ENCODE measurements around the gene PHYH. TPM values are rescaled to one million over a fixed set of nuclear protein-coding genes. Genes with fewer than 3 reads are reported as not detected.

The PHYH gene
- total RNA-seq, 2 experiments from 2014 or later, result 9.8 to 12.0 TPM

DNA sequence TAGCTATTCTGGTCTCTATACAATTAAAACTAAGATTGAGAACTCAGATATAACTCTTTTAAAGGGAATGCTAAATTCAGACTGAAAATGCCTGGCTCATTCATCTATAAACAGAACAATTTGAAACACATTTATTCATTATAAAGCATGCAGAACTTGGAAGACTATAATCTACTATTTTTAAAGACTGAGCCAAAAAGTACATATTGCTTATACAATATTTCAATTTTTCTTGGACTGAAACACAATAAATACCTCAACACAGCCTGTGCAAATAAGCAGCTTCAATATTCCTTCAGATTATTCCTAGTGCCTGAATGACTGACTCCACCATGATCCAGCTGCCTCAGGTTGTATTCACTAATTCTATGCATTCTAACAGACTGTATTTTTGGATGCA, 15.5 kb upstream of the PHYH start:
- no peaks in the 10 kb centered on the region for H3K4me1 Mint-ChIP-seq
- no peaks in the 10 kb centered on the region for H3K9me3 Mint-ChIP-seq
- ChIA-PET POLR2A (no interaction called here), CTCF (interaction anchor here (5.8 kb wide), 1 partner anchor 13 kb away, joined by 32 read pairs; no protein-coding TSS in a partner anchor)
- DNase-seq, result no peak
- peaks cover 12% of the 10 kb centered on the region for H3K36me3 Mint-ChIP-seq (ENCODE audit: low read depth)
- no peak overlapping the region for H3K27ac Mint-ChIP-seq
- no peak overlapping the region for H3K4me3 Mint-ChIP-seq
- no peaks in the 10 kb centered on the region for H3K27me3 Mint-ChIP-seq

DNA sequence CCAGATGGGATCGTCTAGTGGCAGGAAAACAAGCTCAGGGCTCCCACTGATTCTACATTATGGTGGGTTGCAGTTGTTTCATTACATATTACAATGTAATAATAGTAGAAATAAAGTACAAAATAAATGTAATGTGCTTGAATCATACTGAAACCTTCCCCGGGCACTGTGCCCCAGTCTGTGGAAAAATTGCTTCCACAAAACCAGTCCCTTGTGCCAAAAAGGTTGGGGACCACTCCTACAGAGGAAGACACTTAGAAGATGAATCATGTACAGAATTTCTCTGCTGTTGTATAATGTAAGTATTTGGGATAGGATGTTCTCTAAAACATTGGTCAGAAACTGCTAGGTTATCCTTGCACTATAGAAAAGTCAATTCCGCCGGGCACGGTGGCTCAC, 11.3 kb upstream of the PHYH start:
- ChIA-PET POLR2A (no interaction called here), CTCF (interaction anchor here (0.6 to 1.0 kb wide), 2 partner anchors 9 to 239 kb away, joined by 3 to 4 read pairs; no protein-coding TSS in a partner anchor)
- no peaks in the 10 kb centered on the region for H3K36me3 Mint-ChIP-seq (ENCODE audit: low read depth)

GRCh38 chr10:13310518-13311176, 10.8 kb upstream of the PHYH start:
- DNase-seq, result no peak
- Mint-ChIP-seq H3K36me3 (ENCODE audit: low read depth) (no peaks in the 10 kb centered on the region), H3K4me3 (no peak overlapping the region), H3K27me3 (no peaks in the 10 kb centered on the region), H3K9me3 (no peaks in the 10 kb centered on the region), H3K27ac (no peak overlapping the region), H3K4me1 (no peaks in the 10 kb centered on the region)
- ChIA-PET POLR2A (no interaction called here), CTCF (interaction anchor here (0.6 to 1.0 kb wide), 2 partner anchors 8 to 238 kb away, joined by 3 to 4 read pairs; no protein-coding TSS in a partner anchor)

More for the DNA sequence above, 11.3 kb upstream of the PHYH start:
- Mint-ChIP-seq H3K4me1 (no peaks in the 10 kb centered on the region), H3K27ac (no peak overlapping the region), H3K4me3 (no peak overlapping the region), H3K9me3 (no peaks in the 10 kb centered on the region), H3K27me3 (no peaks in the 10 kb centered on the region)
- DNase-seq, result no peak

- H3K4me1 Mint-ChIP-seq, result no peaks in the 10 kb centered on the region
- no peak for DNase-seq
- no peaks in the 10 kb centered on the region for H3K27me3 Mint-ChIP-seq
- ChIA-PET CTCF (no interaction called here), POLR2A (no interaction called here)
- H3K36me3 Mint-ChIP-seq (ENCODE audit: low read depth), result no peaks in the 10 kb centered on the region
- H3K27ac Mint-ChIP-seq, result no peak overlapping the region
- no peaks in the 10 kb centered on the region for H3K9me3 Mint-ChIP-seq
- H3K4me3 Mint-ChIP-seq, result no peak overlapping the region
Observed at GRCh38 chr10:13309792-13310191, 9.9 kb upstream of the PHYH start.

GRCh38 chr10:13308096-13308495, 8.2 kb upstream of the PHYH start:
- POLR2A ChIA-PET, result interaction anchor here (0.7 kb wide), 1 partner anchor 129 kb away, joined by 4 read pairs; no protein-coding TSS in a partner anchor
- H3K36me3 Mint-ChIP-seq (ENCODE audit: low read depth), result no peaks in the 10 kb centered on the region

DNA sequence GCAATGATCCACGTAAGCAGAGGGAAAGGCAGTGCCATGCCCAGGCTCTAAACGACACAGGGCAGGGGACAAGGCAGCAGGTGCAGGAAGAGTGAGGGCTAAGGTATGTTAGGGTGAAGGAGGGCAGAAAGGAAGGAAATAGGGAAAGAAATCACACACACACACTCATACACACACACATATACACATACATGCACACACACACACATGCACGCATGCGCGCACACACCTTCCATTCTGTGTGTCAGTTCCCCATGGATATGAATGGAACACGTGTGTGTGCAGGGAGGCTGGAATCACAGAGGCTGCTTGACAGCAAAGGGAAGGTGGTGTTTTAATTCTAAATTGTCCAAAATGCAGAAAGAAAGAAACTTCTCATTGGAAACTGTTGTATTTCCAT, 6.2 kb upstream of the PHYH start:
- Mint-ChIP-seq H3K4me3 (no peak overlapping the region), H3K4me1 (peaks cover 12% of the 10 kb centered on the region), H3K27me3 (no peaks in the 10 kb centered on the region), H3K36me3 (ENCODE audit: low read depth) (peaks cover 1% of the 10 kb centered on the region), H3K27ac (no peak overlapping the region), H3K9me3 (no peaks in the 10 kb centered on the region)
- no peak for DNase-seq
- ChIA-PET POLR2A (no interaction called here), CTCF (no interaction called here)

More at GRCh38 chr10:13308096-13308495, 8.2 kb upstream of the PHYH start:
- DNase-seq, result no peak
- CTCF ChIA-PET, result interaction anchor here (0.6 kb wide), 1 partner anchor 134 kb away, joined by 4 read pairs; no protein-coding TSS in a partner anchor
- H3K27me3 Mint-ChIP-seq, result no peaks in the 10 kb centered on the region
- H3K4me1 Mint-ChIP-seq, result no peaks in the 10 kb centered on the region
- H3K4me3 Mint-ChIP-seq, result no peak overlapping the region
- H3K27ac Mint-ChIP-seq, result no peak overlapping the region
- no peaks in the 10 kb centered on the region for H3K9me3 Mint-ChIP-seq

DNA sequence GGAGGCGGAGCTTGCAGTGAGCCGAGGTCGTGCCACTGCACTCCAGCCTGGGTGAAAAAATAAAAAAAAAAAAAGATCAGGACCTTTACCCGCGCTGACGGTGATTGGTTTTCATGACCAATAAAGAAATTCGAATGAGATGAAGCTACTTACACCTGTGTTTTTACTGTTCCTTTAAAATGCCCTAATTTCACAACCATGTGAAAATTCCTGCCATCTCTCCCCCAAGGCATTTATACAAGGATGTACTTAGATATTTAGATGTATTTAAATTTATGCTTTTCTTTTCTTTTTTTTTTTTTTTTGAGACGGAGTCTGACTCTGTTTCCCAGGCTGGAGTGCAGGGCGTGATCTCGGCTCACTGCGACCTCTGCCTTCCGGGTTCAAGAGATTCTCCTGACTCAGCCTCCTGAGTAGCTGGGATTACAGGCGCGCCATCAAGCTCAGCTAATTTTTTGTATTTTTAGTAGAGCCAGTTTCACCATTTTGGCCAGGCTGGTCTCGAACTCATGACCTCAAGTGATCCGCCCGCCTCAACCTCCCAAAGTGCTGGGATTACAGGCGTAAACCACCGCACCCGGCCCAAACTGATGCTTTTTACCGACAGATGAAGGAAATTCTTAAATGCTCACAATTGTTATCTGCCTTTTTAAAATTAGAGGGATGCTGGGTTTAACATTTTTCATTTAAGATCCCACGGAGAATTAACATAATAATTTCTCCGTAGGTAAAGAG, 3.1 kb upstream of the PHYH start:
- Mint-ChIP-seq H3K4me1 (peaks cover 25% of the 10 kb centered on the region), H3K36me3 (ENCODE audit: low read depth) (peaks cover 1% of the 10 kb centered on the region), H3K4me3 (peak overlapping the region; percentile 86), H3K9me3 (no peaks in the 10 kb centered on the region), H3K27me3 (no peaks in the 10 kb centered on the region), H3K27ac (peak overlapping the region; percentile 100)
- DNase-seq, result no peak
- ChIA-PET POLR2A (interaction anchor here (0.6 kb wide), 2 partner anchors 83 to 712 kb away, joined by 3 read pairs; no protein-coding TSS in a partner anchor), CTCF (interaction anchor here (0.6 to 3.8 kb wide), 29 partner anchors 8 to 203 kb away, joined by 3 to 32 read pairs (median 4); partner anchors contain the start of genes MCM10 and OPTN)

DNA sequence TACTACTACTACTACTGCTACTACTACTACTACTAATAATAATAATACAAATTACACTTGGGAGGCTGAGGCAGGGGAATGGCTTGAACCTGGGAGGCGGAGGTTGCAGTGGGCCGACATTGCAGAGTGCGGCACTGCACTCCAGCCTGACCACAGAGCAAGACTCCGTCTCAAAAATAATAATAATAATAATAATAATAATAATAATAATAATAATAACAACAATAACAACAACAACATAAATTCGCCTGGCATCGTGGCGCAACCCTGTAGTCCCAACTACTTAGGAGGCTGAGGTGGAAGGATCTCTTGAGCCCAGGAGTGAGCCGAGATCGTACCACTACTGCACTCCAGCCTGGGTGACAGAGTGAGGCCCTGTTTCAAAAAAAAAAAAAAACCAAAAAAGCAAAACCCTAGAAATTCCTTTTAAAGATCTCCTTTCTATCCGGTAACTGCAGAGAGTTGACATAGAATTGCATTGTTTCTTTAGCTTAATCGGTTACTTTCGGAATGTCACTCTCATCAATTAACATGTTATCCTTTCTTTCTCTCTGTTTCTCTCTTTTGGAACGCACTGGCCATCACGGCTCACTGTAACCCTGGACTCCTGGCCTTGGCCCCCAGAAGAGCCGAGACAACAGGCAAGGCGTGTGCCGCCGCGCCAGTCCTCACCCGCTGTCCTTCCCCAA, 972 bp downstream of the PHYH start:
- H3K9me3 Mint-ChIP-seq, result no peaks in the 10 kb centered on the region
- H3K4me1 Mint-ChIP-seq, result peaks cover 25% of the 10 kb centered on the region
- peaks cover 1% of the 10 kb centered on the region for H3K36me3 Mint-ChIP-seq (ENCODE audit: low read depth)
- CTCF ChIA-PET, result interaction anchor here (0.5 to 1.4 kb wide), 2 partner anchors 136 to 1213 kb away, joined by 3 to 6 read pairs; no protein-coding TSS in a partner anchor
- no peak for DNase-seq
- peak overlapping the region; percentile 70 for H3K4me3 Mint-ChIP-seq
- no peaks in the 10 kb centered on the region for H3K27me3 Mint-ChIP-seq
- peak overlapping the region; percentile 82 for H3K27ac Mint-ChIP-seq
- POLR2A ChIA-PET, result interaction anchor here (0.6 kb wide), 1 partner anchor 50 kb away, joined by 3 read pairs; no protein-coding TSS in a partner anchor

DNA sequence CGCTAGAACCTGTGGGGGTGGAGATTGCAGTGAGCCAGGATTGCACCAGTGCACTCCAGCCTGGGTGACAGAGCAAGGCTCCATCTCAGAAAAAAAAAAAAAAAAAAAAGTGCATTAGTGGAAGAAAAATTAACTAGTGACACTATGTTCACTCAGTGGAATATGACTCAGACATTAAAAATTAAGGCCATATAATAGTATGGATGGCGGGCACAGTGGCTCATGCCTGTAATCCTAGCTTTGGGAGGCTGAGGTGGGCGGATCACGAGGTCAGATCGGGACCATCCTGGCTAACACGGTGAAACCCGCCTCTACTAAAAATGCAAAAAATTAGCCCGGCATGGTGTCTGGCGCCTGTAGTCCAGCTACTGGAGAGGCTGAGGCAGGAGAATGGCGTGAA, 3.4 kb downstream of the PHYH start:
- no peak overlapping the region for H3K27ac Mint-ChIP-seq
- DNase-seq, result no peak
- H3K36me3 Mint-ChIP-seq (ENCODE audit: low read depth), result peaks cover 2% of the 10 kb centered on the region
- CTCF ChIA-PET, result interaction anchor here (2.1 kb wide), 1 partner anchor 10 kb away, joined by 6 read pairs; no protein-coding TSS in a partner anchor
- no peaks in the 10 kb centered on the region for H3K27me3 Mint-ChIP-seq
- no peak overlapping the region for H3K4me3 Mint-ChIP-seq
- POLR2A ChIA-PET, result no interaction called here
- no peaks in the 10 kb centered on the region for H3K9me3 Mint-ChIP-seq
- H3K4me1 Mint-ChIP-seq, result peaks cover 16% of the 10 kb centered on the region

- no peaks in the 10 kb centered on the region for H3K9me3 Mint-ChIP-seq
- no peak overlapping the region for H3K27ac Mint-ChIP-seq
- POLR2A ChIA-PET, result no interaction called here
- H3K4me3 Mint-ChIP-seq, result no peak overlapping the region
- CTCF ChIA-PET, result interaction anchor here (0.6 kb wide), 1 partner anchor 369 kb away, joined by 5 read pairs; no protein-coding TSS in a partner anchor
- H3K36me3 Mint-ChIP-seq (ENCODE audit: low read depth), result peaks cover 4% of the 10 kb centered on the region
- DNase-seq, result no peak
- H3K27me3 Mint-ChIP-seq, result no peaks in the 10 kb centered on the region
- H3K4me1 Mint-ChIP-seq, result peaks cover 6% of the 10 kb centered on the region
Observed at GRCh38 chr10:13294784-13295183, 5.1 kb downstream of the PHYH start.

- no peaks in the 10 kb centered on the region for H3K9me3 Mint-ChIP-seq
- no peak overlapping the region for H3K4me3 Mint-ChIP-seq
- H3K27me3 Mint-ChIP-seq, result no peaks in the 10 kb centered on the region
- peaks cover 11% of the 10 kb centered on the region for H3K4me1 Mint-ChIP-seq
- no peak overlapping the region for H3K27ac Mint-ChIP-seq
- no peak for DNase-seq
- POLR2A ChIA-PET, result no interaction called here
- CTCF ChIA-PET, result interaction anchor here (0.6 to 4.6 kb wide), 3 partner anchors 9 to 155 kb away, joined by 3 to 32 read pairs (median 3); partner anchors contain the start of gene PHYH
- H3K36me3 Mint-ChIP-seq (ENCODE audit: low read depth), result peaks cover 8% of the 10 kb centered on the region
Observed at GRCh38 chr10:13291821-13292773, 7.8 kb downstream of the PHYH start.

- H3K36me3 Mint-ChIP-seq (ENCODE audit: low read depth), result peaks cover 8% of the 10 kb centered on the region
- no peaks in the 10 kb centered on the region for H3K27me3 Mint-ChIP-seq
- POLR2A ChIA-PET, result no interaction called here
- H3K4me3 Mint-ChIP-seq, result no peak overlapping the region
- DNase-seq, result no peak
- H3K4me1 Mint-ChIP-seq, result peaks cover 11% of the 10 kb centered on the region
- no peaks in the 10 kb centered on the region for H3K9me3 Mint-ChIP-seq
- CTCF ChIA-PET, result interaction anchor here (4.6 kb wide), 1 partner anchor 10 kb away, joined by 32 read pairs; the partner anchor contains the start of gene PHYH
- H3K27ac Mint-ChIP-seq, result no peak overlapping the region
Observed at GRCh38 chr10:13291061-13291460, 8.8 kb downstream of the PHYH start.

Measured in activated CD4-positive, alpha-beta T cell treated with anti-CD3 and anti-CD28 coated beads, Interleukin-2, amount 10 ng/mL, durations not matched to agents 7 days and 5 days (primary cell).